Parathyroid adenoma (tissue), 2 donors: Measurements from ENCODE around the gene ST3GAL4.

Source experiments
- H2AFZ ChIP-seq: fragments of 300-600 bp; sonication (generic); one replicate; pipeline ENCODE4 v1.7.0; 2017; ENCODE audit warnings: antibody characterized with exemption, mild to moderate bottlenecking
- H3K27ac ChIP-seq: fragments of 300-600 bp; sonication (generic); one replicate; pipeline ENCODE4 v1.7.0; 2017
- H3K27me3 ChIP-seq: fragments of 300-600 bp; sonication (generic); one replicate; pipeline ENCODE4 v1.7.0; 2017; ENCODE audit warnings: low read length; ENCODE audit not compliant: control insufficient read depth, insufficient read depth
- H3K36me3 ChIP-seq: fragments of 300-600 bp; sonication (generic); one replicate; pipeline ENCODE4 v1.7.0; 2017; ENCODE audit warnings: low read length; ENCODE audit not compliant: control insufficient read depth, insufficient read depth
- H3K4me1 ChIP-seq: fragments of 300-600 bp; sonication (generic); one replicate; pipeline ENCODE4 v1.7.0; 2017; ENCODE audit warnings: control low read depth
- H3K4me2 ChIP-seq: fragments of 300-600 bp; sonication (generic); one replicate; pipeline ENCODE4 v1.7.0; 2017; ENCODE audit warnings: low read length
- H3K4me3 ChIP-seq: fragments of 300-600 bp; sonication (generic); one replicate; pipeline ENCODE4 v1.7.0; 2017; ENCODE audit warnings: low read depth, low read length
- H3K79me2 ChIP-seq: fragments of 300-600 bp; sonication (generic); one replicate; pipeline ENCODE4 v1.7.0; 2017; ENCODE audit warnings: control low read depth
- H3K9ac ChIP-seq: fragments of 300-600 bp; sonication (generic); one replicate; pipeline ENCODE4 v1.7.0; 2017; ENCODE audit warnings: mild to moderate bottlenecking
- H3K9me3 ChIP-seq: fragments of 300-600 bp; sonication (generic); one replicate; pipeline ENCODE4 v1.7.0; 2017; ENCODE audit warnings: low read length; ENCODE audit not compliant: control insufficient read depth
- TF ChIP-seq, protein P1 (sequence below): fragments of 300-600 bp; sonication (generic); IDR thresholded peaks from one replicate; pipeline ENCODE4 v1.7.0; 2017; ENCODE audit warnings: antibody characterized with exemption, mild to moderate bottlenecking
- donor health status: primary hyperparathyroidism.

ST3GAL4 gene

DNA sequence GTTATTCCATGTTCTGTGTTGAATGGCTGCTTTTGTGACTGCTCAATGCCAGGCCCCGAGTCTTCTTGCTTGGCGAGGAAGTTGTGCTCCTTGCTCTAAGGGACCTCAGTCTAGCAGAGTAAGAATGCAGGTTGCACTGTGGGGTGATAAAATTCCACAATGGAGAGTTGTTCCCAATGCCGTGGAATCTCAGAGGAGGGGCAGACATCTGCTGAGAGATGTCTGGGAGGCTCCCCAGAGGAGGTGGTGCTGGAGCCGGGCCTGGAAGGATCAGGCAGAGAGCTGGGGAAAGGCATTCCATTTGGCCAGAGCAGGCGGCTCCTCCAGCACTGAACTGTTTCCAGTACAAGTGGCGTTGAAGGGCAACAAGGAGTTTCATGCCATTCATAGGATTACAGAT is 55.2 kb downstream of the ST3GAL4 start:
- H3K36me3 ChIP-seq = no peaks in the 10 kb centered on the region
- H3K4me3 ChIP-seq = no peak overlapping the region

DNA sequence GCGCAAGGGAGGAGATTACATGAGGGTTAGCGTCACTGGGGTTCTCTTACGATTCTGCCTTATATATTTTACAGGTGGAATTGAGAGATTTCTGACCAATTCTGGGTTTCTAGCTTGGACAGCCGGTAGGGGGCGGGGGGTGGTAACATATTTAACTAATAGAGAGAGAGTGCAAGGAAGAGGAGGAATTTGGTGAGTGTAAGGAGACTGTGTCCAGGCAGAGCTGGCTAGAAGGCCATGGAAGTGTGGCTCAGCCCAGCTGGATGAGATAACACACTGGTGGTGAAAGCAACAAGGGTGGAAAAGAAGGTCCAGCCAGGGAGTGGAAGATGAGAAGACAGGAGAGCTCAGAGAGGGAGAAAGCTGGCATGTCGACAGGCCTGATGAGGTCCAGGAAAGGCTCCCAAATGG is 56.5 kb downstream of the ST3GAL4 start:
- Histone ChIP-seq H3K9me3 (no peaks in the 10 kb centered on the region), H3K79me2 (no peaks in the 10 kb centered on the region), H3K9ac (no peak overlapping the region), H3K36me3 (no peaks in the 10 kb centered on the region), H3K27ac (no peak overlapping the region), H3K4me1 (no peaks in the 10 kb centered on the region), H3K4me3 (no peak overlapping the region), H3K27me3 (no peaks in the 10 kb centered on the region), H2AFZ (no peak overlapping the region), H3K4me2 (no peak overlapping the region)
- TF ChIP-seq, protein P1, sequence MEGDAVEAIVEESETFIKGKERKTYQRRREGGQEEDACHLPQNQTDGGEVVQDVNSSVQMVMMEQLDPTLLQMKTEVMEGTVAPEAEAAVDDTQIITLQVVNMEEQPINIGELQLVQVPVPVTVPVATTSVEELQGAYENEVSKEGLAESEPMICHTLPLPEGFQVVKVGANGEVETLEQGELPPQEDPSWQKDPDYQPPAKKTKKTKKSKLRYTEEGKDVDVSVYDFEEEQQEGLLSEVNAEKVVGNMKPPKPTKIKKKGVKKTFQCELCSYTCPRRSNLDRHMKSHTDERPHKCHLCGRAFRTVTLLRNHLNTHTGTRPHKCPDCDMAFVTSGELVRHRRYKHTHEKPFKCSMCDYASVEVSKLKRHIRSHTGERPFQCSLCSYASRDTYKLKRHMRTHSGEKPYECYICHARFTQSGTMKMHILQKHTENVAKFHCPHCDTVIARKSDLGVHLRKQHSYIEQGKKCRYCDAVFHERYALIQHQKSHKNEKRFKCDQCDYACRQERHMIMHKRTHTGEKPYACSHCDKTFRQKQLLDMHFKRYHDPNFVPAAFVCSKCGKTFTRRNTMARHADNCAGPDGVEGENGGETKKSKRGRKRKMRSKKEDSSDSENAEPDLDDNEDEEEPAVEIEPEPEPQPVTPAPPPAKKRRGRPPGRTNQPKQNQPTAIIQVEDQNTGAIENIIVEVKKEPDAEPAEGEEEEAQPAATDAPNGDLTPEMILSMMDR = no peak

More for the DNA sequence above, 55.2 kb downstream of the ST3GAL4 start:
- Histone ChIP-seq H3K4me2 (no peak overlapping the region), H3K27ac (no peak overlapping the region), H3K4me1 (no peaks in the 10 kb centered on the region), H3K79me2 (no peaks in the 10 kb centered on the region), H2AFZ (no peak overlapping the region), H3K27me3 (no peaks in the 10 kb centered on the region), H3K9ac (no peak overlapping the region), H3K9me3 (no peaks in the 10 kb centered on the region)
- TF ChIP-seq, protein P1 = no peak

DNA sequence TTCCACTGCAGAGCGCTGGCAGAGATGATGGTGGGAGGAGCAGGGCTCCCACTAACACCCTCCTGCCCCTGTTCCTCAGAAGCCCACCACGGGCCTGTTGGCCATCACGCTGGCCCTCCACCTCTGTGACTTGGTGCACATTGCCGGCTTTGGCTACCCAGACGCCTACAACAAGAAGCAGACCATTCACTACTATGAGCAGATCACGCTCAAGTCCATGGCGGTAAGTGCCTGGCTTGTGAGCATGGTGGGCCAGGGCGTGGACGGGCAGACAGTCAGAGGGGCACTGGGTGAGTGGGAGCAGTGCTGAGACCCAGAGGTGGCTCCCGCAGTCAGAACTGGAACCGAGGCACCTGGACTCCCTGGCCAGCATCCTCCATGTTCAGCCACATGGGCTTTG is 57.9 kb downstream of the ST3GAL4 start:
- no peak overlapping the region for H3K27ac ChIP-seq
- H3K9ac ChIP-seq = no peak overlapping the region
- H3K79me2 ChIP-seq = no peaks in the 10 kb centered on the region
- no peaks in the 10 kb centered on the region for H3K4me1 ChIP-seq
- no peaks in the 10 kb centered on the region for H3K36me3 ChIP-seq
- H3K4me3 ChIP-seq = no peak overlapping the region
- TF ChIP-seq, protein P1 = no peak
- no peaks in the 10 kb centered on the region for H3K27me3 ChIP-seq
- no peak overlapping the region for H3K4me2 ChIP-seq
- H2AFZ ChIP-seq = no peak overlapping the region
- H3K9me3 ChIP-seq = no peaks in the 10 kb centered on the region

DNA sequence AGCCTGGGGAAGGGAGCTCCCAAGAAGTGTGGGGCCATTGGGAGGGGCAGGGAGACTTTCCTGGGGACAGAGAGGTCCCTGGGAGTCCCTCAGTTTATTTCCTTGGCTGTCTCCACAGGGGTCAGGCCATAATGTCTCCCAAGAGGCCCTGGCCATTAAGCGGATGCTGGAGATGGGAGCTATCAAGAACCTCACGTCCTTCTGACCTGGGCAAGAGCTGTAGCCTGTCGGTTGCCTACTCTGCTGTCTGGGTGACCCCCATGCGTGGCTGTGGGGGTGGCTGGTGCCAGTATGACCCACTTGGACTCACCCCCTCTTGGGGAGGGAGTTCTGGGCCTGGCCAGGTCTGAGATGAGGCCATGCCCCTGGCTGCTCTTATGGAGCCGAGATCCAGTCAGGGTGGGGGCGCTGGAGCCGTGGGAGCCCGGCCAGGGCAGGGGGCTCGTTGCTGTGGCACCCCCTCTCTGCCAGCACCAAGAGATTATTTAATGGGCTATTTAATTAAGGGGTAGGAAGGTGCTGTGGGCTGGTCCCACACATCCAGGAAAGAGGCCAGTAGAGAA is 58.4 kb downstream of the ST3GAL4 start:
- Histone ChIP-seq H3K36me3 (no peaks in the 10 kb centered on the region), H3K9ac (no peak overlapping the region), H3K27ac (no peak overlapping the region)

DNA sequence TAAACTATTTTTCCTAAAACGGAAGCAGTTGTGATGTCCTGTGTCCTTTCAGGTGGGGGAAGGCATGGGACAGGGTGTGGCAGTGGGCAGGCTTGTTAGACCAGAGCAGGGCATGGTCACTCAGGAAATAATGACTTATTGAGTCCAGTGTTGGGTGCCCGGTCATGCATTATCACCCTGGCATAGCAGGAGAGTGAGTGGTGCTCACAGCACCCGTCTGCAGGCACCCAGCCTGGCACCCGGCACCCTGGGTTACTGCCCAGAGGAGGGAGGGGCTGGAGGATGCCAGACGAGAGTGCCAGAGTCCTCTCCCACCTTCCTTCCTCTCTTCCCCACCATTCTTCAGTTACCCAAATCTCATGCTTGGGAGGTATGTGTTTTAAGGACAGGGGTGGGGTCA is 59.1 kb downstream of the ST3GAL4 start:
- H3K4me2 ChIP-seq = no peak overlapping the region
- no peak overlapping the region for H2AFZ ChIP-seq
- H3K9me3 ChIP-seq = no peaks in the 10 kb centered on the region
- no peaks in the 10 kb centered on the region for H3K4me1 ChIP-seq
- H3K27ac ChIP-seq = no peak overlapping the region
- no peaks in the 10 kb centered on the region for H3K27me3 ChIP-seq
- H3K79me2 ChIP-seq = no peaks in the 10 kb centered on the region
- no peaks in the 10 kb centered on the region for H3K36me3 ChIP-seq
- no peak overlapping the region for H3K4me3 ChIP-seq
- TF ChIP-seq, protein P1 = no peak
- H3K9ac ChIP-seq = no peak overlapping the region

More for the DNA sequence above, 58.4 kb downstream of the ST3GAL4 start:
- no peaks in the 10 kb centered on the region for H3K4me1 ChIP-seq
- H3K79me2 ChIP-seq = no peaks in the 10 kb centered on the region
- no peak overlapping the region for H3K4me3 ChIP-seq
- no peak overlapping the region for H3K4me2 ChIP-seq
- no peak overlapping the region for H2AFZ ChIP-seq
- no peaks in the 10 kb centered on the region for H3K9me3 ChIP-seq
- no peaks in the 10 kb centered on the region for H3K27me3 ChIP-seq
- TF ChIP-seq, protein P1 = no peak
